ENCODE measurements around the gene GTSF1L. TPM values are rescaled to one million over a fixed set of nuclear protein-coding genes. Genes with fewer than 3 reads are reported as not detected.
"Not testable (repeated sequence)": the region's sequence is repeated elsewhere in the genome, so short reads cannot be mapped to it uniquely, and the experiment has no call there.

The GTSF1L gene
- total RNA-seq: not detected

GRCh38 chr20:43726811-43727338 lies at the start of gene GTSF1L:
GTSF1L (minus strand) TSS chr20:43727002; CDS start chr20:43726694, 308 bp downstream.
- peaks cover 3% of the 10 kb centered on the region for H3K9me3 Mint-ChIP-seq
- ChIA-PET CTCF (interaction anchor here (1.1 kb wide), 1 partner anchor 35 kb away, joined by 5 read pairs; no protein-coding TSS in a partner anchor), POLR2A (no interaction called here)
- no peak within 1 kb of the TSS for H3K27ac Mint-ChIP-seq
- H3K27me3 Mint-ChIP-seq: no peaks in the 10 kb centered on the region
- H3K4me3 Mint-ChIP-seq: no peak within 1 kb of the TSS
- no peaks in the 10 kb centered on the region for H3K36me3 Mint-ChIP-seq (ENCODE audit: low read depth)
- H3K4me1 Mint-ChIP-seq: peaks cover 20% of the 10 kb centered on the region
- no peak for DNase-seq

DNA sequence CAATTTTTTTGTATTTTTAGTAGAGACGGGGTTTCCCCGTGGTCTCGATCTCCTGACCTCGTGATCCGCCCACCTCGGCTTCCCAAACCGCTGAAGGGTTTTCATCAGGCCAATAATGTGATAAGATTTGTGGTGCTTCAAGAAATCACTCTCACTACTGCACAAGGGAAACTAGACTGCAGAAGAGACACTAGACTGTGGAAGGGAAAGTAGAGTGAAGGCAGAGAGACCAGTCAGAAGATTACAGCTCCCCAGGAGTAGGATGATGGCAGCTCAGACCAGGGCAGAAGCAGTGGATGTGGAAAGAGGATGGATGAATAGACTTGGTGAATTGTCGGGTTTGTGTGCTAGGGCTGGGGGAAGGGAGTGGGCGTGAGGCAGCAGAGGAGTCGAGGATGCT lies 48.0 kb upstream of the GTSF1L start:
- H3K36me3 Mint-ChIP-seq (ENCODE audit: low read depth): peaks cover 2% of the 10 kb centered on the region
- CTCF ChIA-PET: interaction anchor here (1.0 kb wide), 1 partner anchor 25 kb away, joined by 3 read pairs; no protein-coding TSS in a partner anchor
- H3K4me3 Mint-ChIP-seq: no peak overlapping the region
- no peak overlapping the region for H3K27ac Mint-ChIP-seq
- H3K27me3 Mint-ChIP-seq: peaks cover 46% of the 10 kb centered on the region
- POLR2A ChIA-PET: no interaction called here
- H3K9me3 Mint-ChIP-seq: peaks cover 8% of the 10 kb centered on the region
- no peak for DNase-seq
- H3K4me1 Mint-ChIP-seq: peaks cover 1% of the 10 kb centered on the region

- Mint-ChIP-seq H3K27ac (no peak overlapping the region), H3K36me3 (ENCODE audit: low read depth) (peaks cover 2% of the 10 kb centered on the region), H3K27me3 (peaks cover 52% of the 10 kb centered on the region), H3K9me3 (no peaks in the 10 kb centered on the region), H3K4me3 (no peak overlapping the region), H3K4me1 (peaks cover 1% of the 10 kb centered on the region)
- CTCF ChIA-PET: no interaction called here
- DNase-seq: no peak
- POLR2A ChIA-PET: interaction anchor here (1.2 kb wide), 2 partner anchors 9 to 20 kb away, joined by 3 read pairs; no protein-coding TSS in a partner anchor
Measured at GRCh38 chr20:43771503-43772190, 44.8 kb upstream of the GTSF1L start.

GRCh38 chr20:43770342-43770741 lies 43.5 kb upstream of the GTSF1L start:
- POLR2A ChIA-PET: no interaction called here
- peaks cover 50% of the 10 kb centered on the region for H3K27me3 Mint-ChIP-seq

DNA sequence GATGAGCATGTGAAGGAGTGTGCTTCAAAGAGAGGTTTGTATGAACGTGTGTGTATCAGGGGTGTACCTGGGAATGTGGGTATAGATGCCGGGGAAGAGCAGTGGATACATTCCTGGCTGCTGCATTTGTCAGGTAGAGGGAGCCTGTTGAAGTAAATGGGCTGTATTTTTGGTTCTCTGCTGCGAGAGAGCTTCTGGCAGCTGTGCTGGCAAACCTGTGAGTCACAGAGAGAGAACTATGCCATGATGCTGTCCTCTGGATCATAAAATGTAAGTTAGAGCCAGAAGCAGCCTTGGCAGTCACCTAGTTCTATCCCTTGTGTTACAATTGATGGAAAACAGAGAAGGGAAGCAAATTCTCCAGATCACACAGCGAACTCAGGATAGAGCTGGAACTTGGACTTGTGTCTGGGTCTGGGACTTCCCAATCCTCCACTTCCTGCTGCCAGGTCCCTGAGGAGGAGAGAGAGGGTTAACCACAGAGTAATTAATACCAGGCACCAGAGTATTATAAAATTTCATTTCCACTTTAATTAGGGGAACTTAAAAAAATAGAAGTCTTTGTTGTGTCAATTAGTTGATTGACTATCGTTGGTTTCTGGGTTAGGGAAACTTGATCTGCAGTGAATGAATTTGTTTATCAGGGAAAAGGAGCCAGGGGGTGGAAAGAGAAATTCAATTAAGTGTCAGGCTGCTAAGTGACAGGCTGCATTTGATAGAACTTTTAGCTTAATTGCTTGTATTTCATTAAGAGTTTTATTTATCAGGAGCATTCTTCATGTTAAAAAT lies 41.1 kb upstream of the GTSF1L start:
- no peak overlapping the region for H3K4me3 Mint-ChIP-seq
- H3K4me1 Mint-ChIP-seq: no peaks in the 10 kb centered on the region
- H3K9me3 Mint-ChIP-seq: no peaks in the 10 kb centered on the region
- no peaks in the 10 kb centered on the region for H3K36me3 Mint-ChIP-seq (ENCODE audit: low read depth)
- CTCF ChIA-PET: no interaction called here
- no peak for DNase-seq
- peaks cover 39% of the 10 kb centered on the region for H3K27me3 Mint-ChIP-seq
- H3K27ac Mint-ChIP-seq: no peak overlapping the region
- POLR2A ChIA-PET: no interaction called here

More at GRCh38 chr20:43770342-43770741, 43.5 kb upstream of the GTSF1L start:
- peaks cover 2% of the 10 kb centered on the region for H3K36me3 Mint-ChIP-seq (ENCODE audit: low read depth)
- no peak overlapping the region for H3K4me3 Mint-ChIP-seq
- no peaks in the 10 kb centered on the region for H3K9me3 Mint-ChIP-seq
- CTCF ChIA-PET: no interaction called here
- DNase-seq: no peak
- peaks cover 1% of the 10 kb centered on the region for H3K4me1 Mint-ChIP-seq
- no peak overlapping the region for H3K27ac Mint-ChIP-seq

DNA sequence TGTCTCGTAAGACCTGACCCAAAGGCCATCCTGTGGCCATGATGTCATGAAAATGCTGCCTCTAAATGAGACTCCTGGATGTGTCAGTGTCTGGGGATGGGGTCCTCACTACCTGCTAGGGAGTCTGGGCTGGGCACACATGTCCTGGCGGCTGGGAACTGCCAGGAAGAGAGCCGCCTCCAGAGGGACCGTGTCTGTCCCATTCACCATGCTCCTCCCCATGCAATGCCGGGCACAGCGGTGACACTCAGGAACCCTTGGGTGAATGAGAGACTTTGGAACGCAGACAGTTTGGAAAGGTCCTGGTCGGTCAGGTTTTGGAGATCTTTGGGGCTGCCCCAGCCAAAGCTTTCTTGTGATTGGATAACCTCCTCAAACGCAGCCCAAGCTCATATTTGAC lies 40.1 kb upstream of the GTSF1L start:
- POLR2A ChIA-PET: no interaction called here
- H3K4me1 Mint-ChIP-seq: no peaks in the 10 kb centered on the region
- no peaks in the 10 kb centered on the region for H3K9me3 Mint-ChIP-seq
- H3K27ac Mint-ChIP-seq: no peak overlapping the region
- CTCF ChIA-PET: no interaction called here
- no peaks in the 10 kb centered on the region for H3K36me3 Mint-ChIP-seq (ENCODE audit: low read depth)
- no peak overlapping the region for H3K4me3 Mint-ChIP-seq
- no peak for DNase-seq
- H3K27me3 Mint-ChIP-seq: peaks cover 33% of the 10 kb centered on the region

- no peak for DNase-seq
- CTCF ChIA-PET: no interaction called here
- no peaks in the 10 kb centered on the region for H3K36me3 Mint-ChIP-seq (ENCODE audit: low read depth)
Measured at GRCh38 chr20:43766385-43766784, 39.6 kb upstream of the GTSF1L start.

DNA sequence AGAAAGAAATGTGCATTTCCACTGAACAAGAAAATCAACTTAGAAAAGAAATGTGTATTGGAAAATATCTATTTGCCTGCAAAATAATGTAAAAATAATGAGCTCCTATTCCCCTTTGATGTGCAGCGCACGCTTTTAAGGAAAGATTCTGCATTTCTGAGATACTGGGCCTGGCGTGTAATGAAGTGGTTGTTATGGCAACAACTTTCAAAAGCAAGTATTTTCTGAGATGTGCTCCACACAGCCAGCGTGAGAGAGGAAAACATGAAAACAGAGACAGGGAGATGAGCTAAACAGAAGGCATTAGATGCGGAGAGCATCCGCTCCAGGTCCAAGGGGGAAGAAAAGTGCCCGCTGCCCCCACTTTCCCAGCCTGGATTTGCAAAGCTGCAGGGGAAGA lies 39.1 kb upstream of the GTSF1L start:
- POLR2A ChIA-PET: no interaction called here
- H3K27me3 Mint-ChIP-seq: peaks cover 29% of the 10 kb centered on the region
- CTCF ChIA-PET: no interaction called here

More at GRCh38 chr20:43766385-43766784, 39.6 kb upstream of the GTSF1L start:
- Mint-ChIP-seq H3K9me3 (no peaks in the 10 kb centered on the region), H3K27ac (no peak overlapping the region), H3K4me1 (no peaks in the 10 kb centered on the region), H3K4me3 (no peak overlapping the region), H3K27me3 (peaks cover 31% of the 10 kb centered on the region)
- POLR2A ChIA-PET: no interaction called here

GRCh38 chr20:43762911-43763310 lies 36.1 kb upstream of the GTSF1L start:
- H3K36me3 Mint-ChIP-seq (ENCODE audit: low read depth): peaks cover 7% of the 10 kb centered on the region
- DNase-seq: no peak
- ChIA-PET POLR2A (interaction anchor here (0.8 kb wide), 1 partner anchor 9 kb away, joined by 3 read pairs; no protein-coding TSS in a partner anchor), CTCF (no interaction called here)
- no peak overlapping the region for H3K27ac Mint-ChIP-seq
- no peak overlapping the region for H3K4me3 Mint-ChIP-seq
- peaks cover 24% of the 10 kb centered on the region for H3K27me3 Mint-ChIP-seq
- H3K4me1 Mint-ChIP-seq: no peaks in the 10 kb centered on the region
- H3K9me3 Mint-ChIP-seq: peaks cover 6% of the 10 kb centered on the region

More for the DNA sequence above, 39.1 kb upstream of the GTSF1L start:
- DNase-seq: no peak
- Mint-ChIP-seq H3K9me3 (no peaks in the 10 kb centered on the region), H3K4me1 (no peaks in the 10 kb centered on the region), H3K4me3 (no peak overlapping the region), H3K36me3 (ENCODE audit: low read depth) (no peaks in the 10 kb centered on the region), H3K27ac (no peak overlapping the region)

- Mint-ChIP-seq H3K27ac (no peak overlapping the region), H3K27me3 (peaks cover 15% of the 10 kb centered on the region), H3K4me3 (no peak overlapping the region), H3K36me3 (ENCODE audit: low read depth) (peaks cover 8% of the 10 kb centered on the region), H3K4me1 (no peaks in the 10 kb centered on the region), H3K9me3 (peaks cover 6% of the 10 kb centered on the region)
- no peak for DNase-seq
- ChIA-PET CTCF (interaction anchor here (0.6 kb wide), 1 partner anchor 12 kb away, joined by 3 read pairs; no protein-coding TSS in a partner anchor), POLR2A (no interaction called here)
Measured at GRCh38 chr20:43761386-43762340, 34.9 kb upstream of the GTSF1L start.

- CTCF ChIA-PET, POLR2A ChIA-PET, H3K4me3 Mint-ChIP-seq, H3K27ac Mint-ChIP-seq, H3K9me3 Mint-ChIP-seq, H3K4me1 Mint-ChIP-seq, DNase-seq: not testable (repeated sequence)
- H3K27me3 Mint-ChIP-seq: peaks cover 11% of the 10 kb centered on the region
- H3K36me3 Mint-ChIP-seq (ENCODE audit: low read depth): peaks cover 21% of the 10 kb centered on the region
Measured at GRCh38 chr20:43757888-43758287, 31.1 kb upstream of the GTSF1L start.

GRCh38 chr20:43755851-43756250 lies 29.0 kb upstream of the GTSF1L start:
- POLR2A ChIA-PET: interaction anchor here (1.4 kb wide), 1 partner anchor 44 kb away, joined by 3 read pairs; no protein-coding TSS in a partner anchor
- Mint-ChIP-seq H3K4me1 (peaks cover 26% of the 10 kb centered on the region), H3K27ac (no peak overlapping the region), H3K27me3 (peaks cover 11% of the 10 kb centered on the region), H3K4me3 (no peak overlapping the region), H3K9me3 (peaks cover 8% of the 10 kb centered on the region), H3K36me3 (ENCODE audit: low read depth) (peaks cover 21% of the 10 kb centered on the region)
- DNase-seq: no peak
- CTCF ChIA-PET: no interaction called here
